Testis (tissue), 2 donors: ENCODE results near the gene FHL2.

Experiments used
- POLR2A ChIP-seq: fragments of 450-650 bp; IDR thresholded peaks from one replicate; pipeline ENCODE4 v1.6.1; 2017; ENCODE audit warnings: antibody characterized with exemption, mild to moderate bottlenecking, moderate library complexity
- TF ChIP-seq, protein P1 (sequence below), 3 experiments: fragments of 450-650 bp in 2 of 3; fragments of 200-600 bp in 1 of 3; sonication (generic) in 1 of 3; IDR thresholded peaks; one replicate each; pipeline ENCODE4 v1.5.1; 2016 to 2019; ENCODE audit warnings: antibody characterized with exemption in 3 of 3, mild to moderate bottlenecking in 2 of 3, moderate library complexity in 1 of 3

DNA sequence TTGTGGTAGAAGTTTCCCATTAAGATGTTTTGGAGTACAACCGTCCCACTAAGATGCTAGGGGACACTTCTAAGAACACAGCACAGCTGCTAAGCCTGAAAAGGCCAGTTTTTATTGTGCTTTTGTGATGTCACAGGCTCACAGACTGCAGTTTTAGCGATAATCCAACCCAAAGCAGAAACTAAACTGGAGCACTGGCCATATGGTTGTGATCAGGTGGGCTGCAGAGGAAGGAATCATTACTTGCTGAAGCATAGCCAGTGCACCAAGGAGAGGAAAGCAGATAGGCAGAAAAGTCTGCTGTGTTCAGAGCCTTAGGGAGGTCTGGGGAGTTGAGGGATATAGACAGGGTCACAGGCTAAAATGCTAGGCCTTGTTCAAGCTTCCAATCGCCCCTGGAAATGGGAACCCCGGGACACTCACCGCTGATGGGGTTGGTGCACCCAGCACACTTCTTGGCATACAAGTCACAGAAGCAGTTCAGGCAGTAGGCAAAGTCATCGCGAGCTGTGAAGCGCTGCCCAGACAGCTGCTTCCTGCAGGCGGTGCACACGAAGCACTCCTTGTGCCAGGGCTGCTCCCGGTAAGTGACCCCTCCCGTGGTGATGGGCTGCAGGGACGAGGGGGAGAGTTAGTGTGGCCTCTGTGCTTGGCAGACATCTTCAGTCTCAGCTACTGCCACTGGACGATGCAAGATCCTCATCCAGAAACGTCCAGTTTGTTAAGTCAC, 35.8 kb downstream of the FHL2 start:
- TF ChIP-seq, protein P1, sequence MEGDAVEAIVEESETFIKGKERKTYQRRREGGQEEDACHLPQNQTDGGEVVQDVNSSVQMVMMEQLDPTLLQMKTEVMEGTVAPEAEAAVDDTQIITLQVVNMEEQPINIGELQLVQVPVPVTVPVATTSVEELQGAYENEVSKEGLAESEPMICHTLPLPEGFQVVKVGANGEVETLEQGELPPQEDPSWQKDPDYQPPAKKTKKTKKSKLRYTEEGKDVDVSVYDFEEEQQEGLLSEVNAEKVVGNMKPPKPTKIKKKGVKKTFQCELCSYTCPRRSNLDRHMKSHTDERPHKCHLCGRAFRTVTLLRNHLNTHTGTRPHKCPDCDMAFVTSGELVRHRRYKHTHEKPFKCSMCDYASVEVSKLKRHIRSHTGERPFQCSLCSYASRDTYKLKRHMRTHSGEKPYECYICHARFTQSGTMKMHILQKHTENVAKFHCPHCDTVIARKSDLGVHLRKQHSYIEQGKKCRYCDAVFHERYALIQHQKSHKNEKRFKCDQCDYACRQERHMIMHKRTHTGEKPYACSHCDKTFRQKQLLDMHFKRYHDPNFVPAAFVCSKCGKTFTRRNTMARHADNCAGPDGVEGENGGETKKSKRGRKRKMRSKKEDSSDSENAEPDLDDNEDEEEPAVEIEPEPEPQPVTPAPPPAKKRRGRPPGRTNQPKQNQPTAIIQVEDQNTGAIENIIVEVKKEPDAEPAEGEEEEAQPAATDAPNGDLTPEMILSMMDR (IDR thresholded peaks at IDR 0.05): no peak
- TF ChIP-seq POLR2A: no peak
